OCI-M2 (cell line): ENCODE results near the gene POLR3K.

Experiments used
- DNase-seq: peaks from one replicate; lab custom pipeline; 2025; ENCODE audit not compliant: unreplicated experiment; lab: John Stamatoyannopoulos, UW

The POLR3K gene

GRCh38 chr16:53346-54236, at the start of gene POLR3K, which contains the start of gene SNRNP25:
TSS of gene POLR3K (minus strand) at chr16:53608. CDS start at chr16:53586, 22 bp downstream.
TSS of gene SNRNP25 (plus strand) at chr16:53828. CDS start at chr16:54017, 189 bp downstream.
- peak; percentile 63 for DNase-seq

- no peak for DNase-seq
Measured at GRCh38 chr16:102060-102855, 48.9 kb upstream of the POLR3K start.

GRCh38 chr16:101586-101985, 48.2 kb upstream of the POLR3K start:
- DNase-seq, result no peak

- DNase-seq, result no peak
Measured at GRCh38 chr16:100989-101388, 47.6 kb upstream of the POLR3K start.

GRCh38 chr16:97822-98221, 44.4 kb upstream of the POLR3K start:
- no peak for DNase-seq

GRCh38 chr16:96935-97381, 43.5 kb upstream of the POLR3K start:
- no peak for DNase-seq

GRCh38 chr16:94918-95265, 41.5 kb upstream of the POLR3K start:
- DNase-seq, result no peak

GRCh38 chr16:92431-93339, 39.3 kb upstream of the POLR3K start:
- DNase-seq, result no peak

- no peak for DNase-seq
Measured at GRCh38 chr16:91484-91883, 38.1 kb upstream of the POLR3K start.

- no peak for DNase-seq
Measured at GRCh38 chr16:89391-90302, 36.2 kb upstream of the POLR3K start.

- DNase-seq, result no peak
Measured at GRCh38 chr16:88613-89012, 35.2 kb upstream of the POLR3K start.

GRCh38 chr16:86483-86952, 33.1 kb upstream of the POLR3K start:
- no peak for DNase-seq

- no peak for DNase-seq
Measured at GRCh38 chr16:85865-86264, 32.5 kb upstream of the POLR3K start.

GRCh38 chr16:85407-85782, 32.0 kb upstream of the POLR3K start:
- no peak for DNase-seq

- no peak for DNase-seq
Measured at GRCh38 chr16:84718-85406, 31.5 kb upstream of the POLR3K start.

GRCh38 chr16:83781-84615, 30.6 kb upstream of the POLR3K start:
- no peak for DNase-seq

- DNase-seq, result no peak
Measured at GRCh38 chr16:83060-83603, 29.7 kb upstream of the POLR3K start.
